Measurements from ENCODE around the gene RGPD5.
"Not testable (repeated sequence)": the region's sequence is repeated elsewhere in the genome, so short reads cannot be mapped to it uniquely, and the experiment has no call there.

Gene RGPD5

GRCh38 chr2:109794074-109794737, at the start of gene RGPD5:
Gene RGPD5, plus strand, starts transcription at chr2:109794305. Its CDS starts 161 bp downstream, at chr2:109794466.
- DNase-seq = not testable (repeated sequence)

GRCh38 chr2:109751572-109751971, 42.5 kb upstream of the RGPD5 start:
- not testable (repeated sequence) for DNase-seq

GRCh38 chr2:109757163-109757824, 36.8 kb upstream of the RGPD5 start:
- DNase-seq = not testable (repeated sequence)

GRCh38 chr2:109760265-109761042, 33.7 kb upstream of the RGPD5 start:
- DNase-seq = not testable (repeated sequence)

- DNase-seq = not testable (repeated sequence)
Measured at GRCh38 chr2:109761043-109761454, 33.1 kb upstream of the RGPD5 start.

GRCh38 chr2:109761976-109762375, 32.1 kb upstream of the RGPD5 start:
- DNase-seq = not testable (repeated sequence)

- DNase-seq = not testable (repeated sequence)
Measured at GRCh38 chr2:109766074-109766473, 28.0 kb upstream of the RGPD5 start.

- not testable (repeated sequence) for DNase-seq
Measured at GRCh38 chr2:109766886-109767578, 27.1 kb upstream of the RGPD5 start.

GRCh38 chr2:109768934-109769333, 25.2 kb upstream of the RGPD5 start:
- DNase-seq = not testable (repeated sequence)

GRCh38 chr2:109779118-109779517, 15.0 kb upstream of the RGPD5 start:
- not testable (repeated sequence) for DNase-seq

- not testable (repeated sequence) for DNase-seq
Measured at GRCh38 chr2:109781147-109781816, 12.8 kb upstream of the RGPD5 start.

- DNase-seq = not testable (repeated sequence)
Measured at GRCh38 chr2:109782446-109782993, 11.6 kb upstream of the RGPD5 start.

- DNase-seq = not testable (repeated sequence)
Measured at GRCh38 chr2:109791530-109792279, 2.4 kb upstream of the RGPD5 start.

- DNase-seq = not testable (repeated sequence)
Measured at GRCh38 chr2:109792659-109793058, 1.4 kb upstream of the RGPD5 start.

- DNase-seq = not testable (repeated sequence)
Measured at GRCh38 chr2:109871129-109871751, 77.1 kb downstream of the RGPD5 start.

- not testable (repeated sequence) for DNase-seq
Measured at GRCh38 chr2:109876625-109877024, 82.5 kb downstream of the RGPD5 start.

GRCh38 chr2:109882112-109882511, 88.0 kb downstream of the RGPD5 start:
- DNase-seq = not testable (repeated sequence)

GRCh38 chr2:109888414-109888813, 94.3 kb downstream of the RGPD5 start:
- DNase-seq = not testable (repeated sequence)

GRCh38 chr2:109889909-109890308, 95.8 kb downstream of the RGPD5 start:
- not testable (repeated sequence) for DNase-seq

- not testable (repeated sequence) for DNase-seq
Measured at GRCh38 chr2:109891024-109891423, 96.9 kb downstream of the RGPD5 start.

GRCh38 chr2:109893736-109894135, 99.6 kb downstream of the RGPD5 start:
- not testable (repeated sequence) for DNase-seq
